Left kidney (tissue), 2 donors: Measurements from ENCODE around the gene CAVIN2. TPM values are rescaled to one million over a fixed set of nuclear protein-coding genes. Genes with fewer than 3 reads are reported as not detected.
"Not testable (repeated sequence)": the region's sequence is repeated elsewhere in the genome, so short reads cannot be mapped to it uniquely, and the experiment has no call there.

Experiments used
- DNase-seq: peaks from one replicate; pipeline ENCODE4 v3.0.0-alpha.2; 2013
- polyA plus RNA-seq: library from polyadenylated mRNA; unstranded; fragments of 120-200 nt; gene quantifications from one replicate; pipeline ENCODE4 v1.2.1, GENCODE V29; 2013; ENCODE audit not compliant: insufficient read length

Gene CAVIN2
- polyA plus RNA-seq, 1 donor = 30.0 TPM

DNA sequence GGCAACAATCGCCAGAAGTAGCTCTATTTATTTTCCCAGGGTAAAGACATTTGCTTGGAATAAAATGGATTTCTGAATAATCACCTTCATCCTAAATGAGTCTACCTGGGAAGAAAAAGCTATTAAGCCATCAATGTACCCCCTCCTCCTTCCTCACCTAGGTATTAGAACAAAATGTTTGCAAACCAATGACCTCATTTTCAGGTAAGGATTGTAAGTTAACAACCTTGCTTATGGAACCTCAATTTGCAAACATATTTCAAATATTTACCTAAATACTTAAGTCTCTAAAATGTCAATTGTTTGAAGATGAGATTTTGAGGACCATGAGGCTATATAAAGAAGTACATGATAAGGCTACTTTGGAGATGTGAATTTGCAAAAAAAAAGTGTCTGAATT is 43.9 kb downstream of the CAVIN2 start:
- DNase-seq = no peak

DNA sequence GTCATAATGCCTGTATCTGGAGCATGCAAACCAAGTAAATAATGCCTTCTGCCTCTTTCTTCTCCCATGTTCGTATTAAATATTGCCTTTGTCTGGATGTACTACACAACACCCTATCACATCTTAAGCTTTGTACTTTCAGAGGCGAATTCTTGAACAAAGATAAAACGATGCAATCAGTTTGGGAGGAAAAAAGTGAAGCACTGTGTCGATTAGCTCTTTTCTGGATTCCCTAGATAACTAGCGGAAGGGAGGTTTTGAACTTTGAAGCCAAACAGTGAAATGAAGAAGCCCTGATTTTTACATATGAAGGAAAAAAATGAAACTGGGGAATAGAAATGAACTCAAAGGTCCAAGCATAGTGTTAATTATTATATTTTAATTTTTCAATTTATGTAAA is 44.7 kb downstream of the CAVIN2 start:
- DNase-seq = no peak

DNA sequence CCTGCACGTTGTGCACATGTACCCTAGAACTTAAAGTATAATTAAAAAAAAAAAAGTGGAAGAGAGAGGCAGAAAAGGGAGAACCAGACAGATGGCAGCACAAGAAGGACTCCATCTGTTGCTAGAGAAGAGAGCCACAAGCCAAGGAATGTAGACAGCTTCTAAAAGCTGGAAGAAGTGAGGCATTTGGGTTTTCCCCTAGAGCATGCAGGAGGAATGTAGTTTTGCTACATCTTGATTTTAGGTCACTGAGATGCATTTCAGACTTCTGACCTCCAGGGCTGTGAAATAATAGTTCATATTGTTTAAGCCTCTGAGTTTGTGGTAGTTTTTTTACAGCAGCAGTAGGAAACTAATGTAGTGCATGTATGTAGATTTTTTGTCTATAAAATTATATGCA is 46.0 kb downstream of the CAVIN2 start:
- DNase-seq = no peak

DNA sequence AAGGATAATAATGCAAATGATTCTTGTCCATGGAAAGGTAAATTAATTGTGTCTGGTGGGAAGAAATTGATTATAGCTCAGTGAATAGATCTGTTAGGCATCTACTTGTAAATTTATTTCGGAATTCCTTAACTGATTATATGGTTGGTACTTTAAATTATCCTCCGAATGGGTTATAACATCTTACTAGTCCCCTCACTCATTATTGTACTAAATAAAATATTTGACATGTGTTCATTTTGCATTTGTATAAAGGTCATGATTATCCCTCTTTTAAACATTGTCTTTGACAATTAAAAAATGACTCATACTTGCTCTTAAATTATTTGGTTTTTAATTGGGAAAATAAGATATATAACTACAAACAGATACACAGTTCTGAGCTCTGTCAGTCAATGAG is 47.4 kb downstream of the CAVIN2 start:
- DNase-seq = no peak

DNA sequence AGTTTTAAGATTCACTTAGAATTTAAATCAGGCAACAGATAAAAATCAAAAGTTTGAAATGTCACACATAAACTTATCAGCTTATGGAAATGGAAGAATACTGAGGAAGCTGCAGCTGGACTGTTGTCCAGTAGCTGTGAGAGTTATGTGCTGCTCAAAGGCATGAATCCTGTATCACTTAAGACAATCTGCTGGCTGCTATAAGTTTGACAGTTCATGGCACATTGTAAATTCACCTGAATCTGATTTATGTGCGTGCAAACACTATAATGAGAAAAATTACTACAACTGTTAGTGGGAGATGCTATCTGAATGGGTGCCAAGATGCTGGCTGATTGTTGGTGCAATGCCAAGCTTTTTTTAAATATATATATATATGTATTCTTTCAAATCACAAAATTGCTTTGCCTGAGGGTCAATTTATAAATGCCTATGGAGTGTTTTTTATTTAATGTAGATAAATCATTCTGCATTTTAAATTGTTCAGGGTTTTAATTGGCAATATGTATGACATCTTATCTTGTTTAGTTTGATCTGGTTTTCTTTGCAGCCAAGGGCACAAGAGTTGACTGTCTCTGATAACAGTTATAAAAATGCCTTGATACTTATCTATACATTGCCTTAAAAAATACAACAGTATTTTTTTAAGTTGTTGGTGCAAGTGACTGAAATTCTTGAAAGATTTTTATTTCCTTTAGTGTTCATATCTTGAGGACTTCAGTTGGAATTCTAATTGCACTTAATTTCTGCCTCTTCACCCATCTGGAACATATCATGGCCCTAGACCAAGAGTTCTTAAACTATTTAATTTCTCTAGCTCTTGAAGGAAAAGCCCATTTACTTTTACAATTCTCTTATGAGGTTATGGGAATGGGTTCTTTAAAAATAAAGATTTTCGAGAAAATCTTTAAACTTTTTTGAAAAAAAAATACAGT is 48.7 kb downstream of the CAVIN2 start:
- no peak for DNase-seq

DNA sequence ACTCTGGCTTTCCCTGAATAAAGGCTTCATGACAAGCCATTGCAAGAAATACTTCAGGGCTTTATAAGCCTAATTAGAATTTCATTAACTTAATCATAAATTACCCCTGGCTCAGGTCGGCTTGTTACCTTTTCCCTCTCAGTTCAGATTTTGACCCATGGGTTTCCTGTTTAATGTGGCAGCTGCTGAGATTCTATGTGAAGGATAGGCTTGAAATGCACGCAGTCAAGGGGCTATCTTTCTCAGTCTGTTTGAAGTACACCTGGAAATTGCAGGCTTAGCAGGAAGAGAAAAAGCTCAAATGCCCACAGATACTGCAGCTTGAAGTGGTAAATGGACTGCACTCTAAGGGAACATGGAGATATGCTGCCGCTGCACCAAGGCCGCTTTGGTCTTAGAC is 49.4 kb downstream of the CAVIN2 start:
- no peak for DNase-seq

DNA sequence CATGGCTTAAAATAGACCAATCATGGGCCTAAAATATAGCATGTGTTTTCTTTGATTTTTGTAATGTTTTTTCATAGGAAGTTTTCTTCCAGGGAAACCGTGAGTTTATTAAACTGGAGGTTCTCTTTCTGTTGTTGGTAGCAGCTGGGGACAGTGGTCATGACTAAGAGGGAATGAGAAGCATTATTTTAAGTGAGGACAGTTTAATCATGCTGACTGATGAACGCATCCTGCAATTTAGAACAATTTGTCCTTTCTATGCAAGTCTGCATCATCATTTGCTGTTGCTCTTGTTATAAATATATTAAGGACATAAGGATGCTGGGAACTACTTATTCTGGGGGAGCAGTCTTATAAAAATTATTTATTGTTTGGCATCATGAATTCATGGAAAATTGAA is 51.2 kb downstream of the CAVIN2 start:
- no peak for DNase-seq

DNA sequence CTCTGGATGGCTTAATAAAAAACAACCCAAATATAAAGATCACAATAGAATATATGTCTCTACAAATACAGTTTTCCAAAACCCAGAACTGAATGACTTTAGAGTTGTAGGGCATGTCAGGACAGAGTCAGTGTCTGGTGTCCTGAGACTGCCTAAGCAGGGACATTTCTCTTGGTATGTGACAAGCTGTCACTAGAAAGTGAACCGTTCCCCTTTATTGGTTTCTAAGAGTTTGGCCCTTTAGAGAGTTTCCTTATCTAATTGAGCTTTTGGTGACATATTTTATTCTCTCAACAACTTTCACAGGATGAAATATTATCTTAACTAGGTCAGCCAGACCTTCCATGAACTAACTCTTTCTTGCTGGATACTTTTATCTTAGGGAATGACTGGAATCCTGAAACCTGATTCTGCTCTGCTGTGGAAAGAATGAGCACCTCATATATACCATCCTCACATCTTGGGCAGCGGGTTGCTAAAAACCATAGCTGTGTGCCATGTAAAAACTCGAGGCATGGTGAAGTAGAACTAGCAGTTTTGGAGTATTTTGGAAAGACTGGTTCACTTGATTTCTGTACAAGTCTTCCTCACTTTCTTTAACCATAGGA is 54.8 kb downstream of the CAVIN2 start:
- DNase-seq = no peak

DNA sequence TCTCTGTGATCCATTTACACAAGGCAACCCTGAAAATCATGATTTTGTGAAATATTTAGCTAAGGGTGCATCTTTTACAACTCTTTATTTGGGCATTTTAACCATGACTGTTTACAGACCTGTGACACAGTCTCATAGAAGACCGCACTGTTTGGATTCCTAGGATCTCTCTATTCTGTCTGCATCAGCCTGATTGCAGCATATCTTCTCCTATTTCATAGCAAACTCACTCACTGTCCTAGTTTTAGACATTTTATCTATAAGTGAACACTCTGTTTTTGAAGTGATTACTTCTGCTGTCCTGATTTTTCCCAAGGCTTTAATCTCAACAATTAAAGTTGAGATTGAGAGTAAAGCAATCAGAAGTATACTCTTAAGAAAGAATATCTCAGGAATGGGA is 56.2 kb downstream of the CAVIN2 start:
- no peak for DNase-seq

DNA sequence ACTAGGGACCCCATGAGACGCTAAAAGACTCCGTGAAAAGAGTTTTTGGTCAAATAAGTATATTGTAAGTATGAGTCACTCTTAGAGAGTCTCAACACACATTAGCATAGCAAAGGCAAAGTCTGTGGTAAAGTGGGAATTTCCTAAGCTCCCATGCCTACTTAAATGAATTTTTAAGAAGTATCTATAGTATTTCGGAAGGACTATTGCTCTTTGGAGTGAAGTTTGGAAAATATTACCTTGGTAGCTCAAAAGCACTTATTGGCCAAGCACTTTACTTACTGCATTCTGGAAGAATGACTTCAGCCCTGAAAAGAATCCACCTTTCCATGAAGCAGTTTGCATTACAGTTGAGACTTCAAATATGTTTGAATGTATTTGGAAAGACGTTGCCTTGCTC is 57.1 kb downstream of the CAVIN2 start:
- no peak for DNase-seq

DNA sequence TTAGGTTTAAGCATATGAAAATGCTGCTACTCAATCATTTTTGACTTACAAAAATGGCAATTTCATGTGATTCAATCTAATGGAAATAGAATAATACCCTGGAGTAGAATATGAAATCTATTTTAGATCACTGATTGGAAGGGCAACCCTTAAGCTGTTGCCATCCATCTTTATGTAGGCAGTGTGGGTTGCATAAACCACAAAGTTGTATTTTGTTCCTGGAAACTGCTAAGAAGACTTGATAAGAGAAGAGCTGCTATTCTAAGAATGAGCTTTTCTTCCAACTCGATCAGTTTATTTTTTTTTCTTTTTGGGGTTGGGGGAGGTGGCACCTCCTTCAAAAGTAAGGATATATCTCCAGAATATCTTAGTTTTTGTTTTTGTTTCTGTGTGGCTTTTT is 60.2 kb downstream of the CAVIN2 start:
- no peak for DNase-seq

DNA sequence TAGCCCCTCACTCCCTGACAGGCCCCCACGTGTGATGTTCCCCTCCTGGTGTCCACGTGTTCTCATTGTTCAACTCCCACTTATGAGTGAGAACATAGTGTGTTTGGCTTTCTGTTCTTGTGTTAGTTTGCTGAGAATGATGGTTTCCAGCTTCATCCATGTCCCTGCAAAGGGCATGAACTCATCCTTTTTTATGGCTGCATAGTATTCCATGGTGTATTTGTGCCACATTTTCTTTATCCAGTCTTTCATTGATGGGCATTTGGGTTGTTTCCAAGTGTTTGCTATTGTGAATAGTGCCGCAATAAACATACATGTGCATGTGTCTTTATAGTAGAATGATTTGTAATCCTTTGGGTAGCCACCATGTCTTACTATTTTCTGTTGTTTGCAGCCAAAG is 61.2 kb downstream of the CAVIN2 start:
- not testable (repeated sequence) for DNase-seq

Other genes with a start within 250 kb of the CAVIN2 start
- gene NABP1, start 169.0 kb downstream of the CAVIN2 start, polyA plus RNA-seq = 39.5 TPM